Ectodermal cell (in vitro differentiated cells): ENCODE data around the gene NHLRC3. TPM values are rescaled to one million over a fixed set of nuclear protein-coding genes. Genes with fewer than 3 reads are reported as not detected.
"Not testable (repeated sequence)": the region's sequence is repeated elsewhere in the genome, so short reads cannot be mapped to it uniquely, and the experiment has no call there.

Source experiments
- H3K27ac ChIP-seq: 2 replicates; pipeline ENCODE4 v1.7.0; 2013; ENCODE audit warnings: mild to moderate bottlenecking, low read depth, low read length; ENCODE audit not compliant: insufficient read depth, poor library complexity, severe bottlenecking
- H3K27me3 ChIP-seq: 2 replicates; pipeline ENCODE4 v1.7.0; 2013; ENCODE audit warnings: mild to moderate bottlenecking, low read length; ENCODE audit not compliant: insufficient read depth, control insufficient read depth, poor library complexity, severe bottlenecking
- H3K36me3 ChIP-seq: one replicate; pipeline ENCODE4 v1.7.0; 2013; ENCODE audit warnings: low read length; ENCODE audit not compliant: control insufficient read depth, insufficient read depth
- H3K4me1 ChIP-seq: one replicate; pipeline ENCODE4 v1.7.0; 2013; ENCODE audit warnings: low read length; ENCODE audit not compliant: control insufficient read depth, insufficient read depth
- H3K4me3 ChIP-seq: 2 replicates; pipeline ENCODE4 v1.7.0; 2013; ENCODE audit warnings: low read depth, low read length, control low read depth; ENCODE audit not compliant: insufficient read depth
- H3K9me3 ChIP-seq: 2 replicates; pipeline ENCODE4 v1.7.0; 2013; ENCODE audit warnings: mild to moderate bottlenecking, low read length, moderate library complexity; ENCODE audit not compliant: control insufficient read depth
- WGBS, 2 experiments: methylation state at CpG; one replicate each; pipeline ENCODE4 v1.1.7; 2013; ENCODE audit warnings: missing lambda C conversion rate in 2 of 2; 5-methylcytosine and 5-hydroxymethylcytosine counted together
- polyA plus RNA-seq, 4 experiments: library from polyadenylated mRNA; stranded (reverse); fragments of 50-300 nt; gene quantifications; one replicate each; pipeline ENCODE4 v1.2.3, GENCODE V29; 2013

The NHLRC3 gene, protein sequence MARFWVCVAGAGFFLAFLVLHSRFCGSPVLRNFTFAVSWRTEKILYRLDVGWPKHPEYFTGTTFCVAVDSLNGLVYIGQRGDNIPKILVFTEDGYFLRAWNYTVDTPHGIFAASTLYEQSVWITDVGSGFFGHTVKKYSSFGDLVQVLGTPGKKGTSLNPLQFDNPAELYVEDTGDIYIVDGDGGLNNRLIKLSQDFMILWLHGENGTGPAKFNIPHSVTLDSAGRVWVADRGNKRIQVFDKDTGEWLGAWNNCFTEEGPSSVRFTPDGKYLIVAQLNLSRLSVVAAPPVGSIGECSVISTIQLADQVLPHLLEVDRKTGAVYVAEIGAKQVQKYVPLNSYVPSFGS
- 28.6 TPM for polyA plus RNA-seq (2013, experiment 1 of 4)
- polyA plus RNA-seq (2013, experiment 2 of 4) = 30.8 TPM
- polyA plus RNA-seq (2013, experiment 3 of 4) = 20.6 TPM
- polyA plus RNA-seq (2013, experiment 4 of 4) = 23.4 TPM

DNA sequence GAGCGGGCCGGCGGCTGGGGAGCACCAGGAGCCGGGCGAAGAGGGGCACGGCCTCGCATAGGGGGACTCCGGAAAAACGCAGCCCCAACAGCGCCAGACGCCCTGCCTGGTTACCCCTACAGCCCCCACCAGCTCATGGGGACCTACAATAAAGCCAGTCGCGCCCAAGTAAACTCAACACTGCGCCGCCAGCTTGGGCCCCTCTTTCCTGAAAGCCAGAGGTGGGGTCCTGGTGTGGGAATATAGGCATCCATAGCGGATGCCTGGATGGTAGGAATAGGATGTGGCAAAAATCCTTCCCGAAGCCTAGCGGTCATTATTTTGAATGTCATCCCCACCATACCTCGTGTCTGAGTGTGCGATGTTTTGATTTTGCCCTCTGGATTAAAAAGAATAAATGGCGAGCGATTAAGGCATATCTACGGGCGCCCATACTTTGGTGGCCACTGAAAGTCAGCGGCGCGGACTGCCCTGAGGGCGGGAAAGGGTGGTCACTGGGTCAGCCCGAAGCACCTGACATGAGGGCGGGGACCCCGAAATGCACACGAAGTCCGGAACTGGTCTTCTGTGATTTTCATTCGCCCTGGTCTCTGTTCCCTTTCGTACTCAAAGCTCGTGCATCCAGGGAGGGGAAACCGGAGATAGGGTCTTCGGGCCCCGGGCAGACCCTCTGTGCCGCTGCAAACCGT is at the start of gene NHLRC3, which contains the start of gene PROSER1:
Gene NHLRC3, plus strand, starts transcription at position 577 of the 689 bp plus-strand sequence. CDS start 184 bp downstream, outside the sequence.
Gene PROSER1, minus strand, starts transcription at position 210 of the 689 bp plus-strand sequence. CDS start 847 bp downstream, outside the sequence.
- Histone ChIP-seq H3K36me3 (no peaks in the 10 kb centered on the region), H3K4me3 (peak within 1 kb of the TSS; percentile 95), H3K27me3 (no peaks in the 10 kb centered on the region), H3K27ac (peak within 1 kb of the TSS; percentile 93), H3K9me3 (no peaks in the 10 kb centered on the region), H3K4me1 (peaks cover 19% of the 10 kb centered on the region)
- 0% methylated on average over 41 of the region's 41 CpGs for WGBS, 2 experiments

DNA sequence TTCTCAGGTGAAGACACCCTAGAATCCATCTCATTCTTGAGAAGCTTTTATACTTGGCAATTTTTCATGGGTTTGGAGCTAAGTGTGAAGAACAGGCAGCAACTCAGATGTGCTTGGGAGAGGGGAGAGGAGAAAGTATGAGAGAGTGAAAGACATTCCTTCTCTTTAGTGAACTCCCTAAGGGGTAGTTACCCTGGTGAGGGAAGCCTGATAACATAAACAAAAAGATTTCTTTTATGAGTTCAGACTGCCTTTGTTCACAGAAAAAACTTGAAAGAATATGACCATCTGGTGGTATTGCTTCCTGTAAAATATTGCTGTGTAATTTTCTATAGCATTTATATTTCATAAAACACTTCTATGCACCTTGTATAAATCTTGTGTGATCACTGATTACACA is 47.6 kb upstream of the NHLRC3 start, which contains the start of gene STOML3:
Gene STOML3, minus strand, starts transcription at position 139 of the 400 bp plus-strand sequence. Its CDS starts 110 bp downstream, at position 29.
- Histone ChIP-seq H3K9me3 (no peaks in the 10 kb centered on the region), H3K4me3 (no peak within 1 kb of the TSS), H3K4me1 (peaks cover 9% of the 10 kb centered on the region), H3K36me3 (no peaks in the 10 kb centered on the region), H3K27me3 (no peaks in the 10 kb centered on the region), H3K27ac (peak within 1 kb of the TSS; percentile 77)

DNA sequence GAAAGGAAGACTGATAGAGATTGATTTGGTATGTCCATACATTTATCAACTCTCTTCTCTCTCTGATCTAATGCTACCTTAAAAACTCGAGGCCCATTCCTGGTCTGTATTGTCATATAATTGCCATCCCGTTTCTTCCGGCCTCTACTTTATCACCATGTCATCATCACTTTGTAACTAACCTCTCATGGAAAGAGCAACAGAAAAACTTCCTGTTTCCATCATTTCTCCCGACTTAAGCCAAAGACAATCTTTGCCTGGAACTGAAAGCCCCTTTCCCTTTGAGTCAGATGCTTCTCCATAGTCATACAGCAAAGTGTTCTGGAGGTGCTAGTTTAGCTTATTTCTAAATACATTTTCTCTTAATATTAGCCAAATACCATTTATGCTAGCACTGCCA is 44.9 kb upstream of the NHLRC3 start:
- Histone ChIP-seq H3K36me3 (no peaks in the 10 kb centered on the region), H3K9me3 (no peaks in the 10 kb centered on the region)
- WGBS, 2 experiments = 91 to 93% methylated on average over 4 of the region's 4 CpGs

DNA sequence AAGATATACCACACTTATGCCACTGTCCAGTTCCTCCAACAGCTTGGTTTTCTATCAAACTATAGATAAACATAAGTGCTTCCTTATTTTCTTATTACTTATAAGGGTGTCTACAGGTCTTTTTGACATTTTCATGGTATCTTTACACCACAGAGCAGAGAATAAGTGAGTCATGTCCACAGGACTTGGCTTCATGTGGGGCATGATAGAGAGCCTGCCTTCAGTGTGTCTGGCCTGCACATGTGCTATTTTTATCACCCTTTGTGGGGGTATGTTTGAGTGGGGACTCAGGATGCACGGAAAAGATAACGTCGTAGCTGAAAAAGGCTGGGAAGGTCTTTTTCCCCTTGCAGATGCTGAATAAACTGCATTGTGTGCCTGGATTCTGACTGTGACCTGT is 39.5 kb upstream of the NHLRC3 start:
- H3K4me1 ChIP-seq = no peaks in the 10 kb centered on the region
- H3K36me3 ChIP-seq = no peaks in the 10 kb centered on the region
- H3K27me3 ChIP-seq = no peaks in the 10 kb centered on the region
- H3K27ac ChIP-seq = no peak overlapping the region
- WGBS, 2 experiments = 97 to 99% methylated on average over 3 of the region's 3 CpGs
- H3K4me3 ChIP-seq = no peak overlapping the region
- no peaks in the 10 kb centered on the region for H3K9me3 ChIP-seq

More for the DNA sequence above, 44.9 kb upstream of the NHLRC3 start:
- Histone ChIP-seq H3K27me3 (no peaks in the 10 kb centered on the region), H3K27ac (no peak overlapping the region), H3K4me3 (no peak overlapping the region), H3K4me1 (peaks cover 9% of the 10 kb centered on the region)

DNA sequence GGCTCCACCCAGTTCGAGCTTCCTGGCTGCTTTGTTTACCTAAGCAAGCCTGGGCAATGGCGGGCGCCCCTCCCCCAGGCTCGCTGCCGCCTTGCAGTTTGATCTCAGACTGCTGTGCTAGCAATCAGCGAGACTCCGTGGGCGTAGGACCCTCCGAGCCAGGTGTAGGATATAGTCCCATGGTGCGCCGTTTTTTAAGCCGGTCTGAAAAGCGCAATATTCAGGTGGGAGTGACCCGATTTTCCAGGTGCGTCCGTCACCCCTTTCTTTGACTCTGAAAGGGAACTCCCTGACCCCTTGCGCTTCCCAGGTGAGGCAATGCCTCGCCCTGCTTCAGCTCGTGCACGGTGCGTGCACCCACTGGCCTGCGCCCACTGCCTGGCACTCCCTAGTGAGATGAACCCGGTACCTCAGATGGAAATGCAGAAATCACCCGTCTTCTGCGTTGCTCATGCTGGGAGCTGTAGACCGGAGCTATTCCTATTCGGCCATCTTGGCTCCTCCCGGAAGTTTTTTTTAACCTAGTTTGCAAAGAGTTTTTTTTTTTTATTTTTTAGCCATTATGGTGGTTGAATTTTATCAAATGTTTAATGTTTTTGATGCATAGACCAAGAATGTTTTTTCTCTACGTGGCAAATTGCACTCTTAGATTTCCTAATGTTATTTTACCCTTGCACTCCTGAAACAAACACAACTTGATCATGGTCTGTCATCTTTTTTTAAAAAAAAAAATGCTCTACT is 31.7 kb upstream of the NHLRC3 start:
- not testable (repeated sequence) for H3K4me3 ChIP-seq, H3K9me3 ChIP-seq, H3K4me1 ChIP-seq, H3K27me3 ChIP-seq, H3K27ac ChIP-seq
- H3K36me3 ChIP-seq = peaks cover 14% of the 10 kb centered on the region
- WGBS, 2 experiments = 79 to 86% methylated on average over 24 to 28 of the region's 29 CpGs

DNA sequence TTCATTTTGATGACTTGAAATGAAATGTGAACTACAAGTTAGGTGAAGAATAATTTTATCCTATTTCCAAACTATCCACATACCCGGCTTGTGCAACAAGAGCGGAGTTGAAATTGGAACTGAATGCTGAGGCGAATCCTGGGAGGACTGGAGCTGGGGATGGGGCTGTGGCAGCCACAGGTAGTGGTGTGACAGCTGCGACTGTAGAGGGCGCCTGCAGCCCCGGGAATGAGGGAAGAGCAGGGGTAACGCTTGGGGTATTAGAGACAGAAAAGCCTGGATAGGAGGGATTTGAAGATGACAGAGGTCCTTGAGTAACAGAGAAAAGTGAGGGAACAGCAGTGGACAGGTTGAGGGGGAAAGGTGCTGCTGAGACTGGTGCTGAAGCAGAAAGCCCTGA is 25.6 kb upstream of the NHLRC3 start:
- Histone ChIP-seq H3K4me1 (no peaks in the 10 kb centered on the region), H3K36me3 (peaks cover 44% of the 10 kb centered on the region), H3K4me3 (no peak overlapping the region), H3K27me3 (no peaks in the 10 kb centered on the region), H3K27ac (no peak overlapping the region), H3K9me3 (no peaks in the 10 kb centered on the region)
- WGBS, 2 experiments = 75 to 78% methylated on average over 7 of the region's 7 CpGs

DNA sequence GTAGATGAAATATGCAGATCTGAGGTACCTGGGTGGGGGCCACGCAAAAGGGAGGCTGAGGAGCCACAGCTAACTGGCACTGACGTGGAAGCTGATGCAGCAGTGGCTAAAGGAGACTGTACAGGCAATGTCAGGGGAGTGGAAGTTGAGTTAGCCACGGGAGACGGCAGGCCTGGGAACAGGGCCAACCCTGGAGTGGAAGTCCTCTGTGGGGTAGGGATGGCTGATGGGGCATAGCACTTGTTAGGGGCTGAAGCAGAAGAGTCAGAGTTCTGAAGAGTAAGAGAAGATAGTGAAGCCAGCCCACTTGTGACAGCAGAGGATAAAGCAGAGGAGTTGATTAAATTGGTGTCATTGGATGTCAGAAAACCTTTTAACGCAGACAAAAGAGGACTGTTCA is 24.8 kb upstream of the NHLRC3 start:
- 95 to 96% methylated on average over 5 of the region's 5 CpGs for WGBS, 2 experiments
- Histone ChIP-seq H3K4me3 (no peak overlapping the region), H3K27me3 (no peaks in the 10 kb centered on the region), H3K27ac (no peak overlapping the region), H3K4me1 (no peaks in the 10 kb centered on the region), H3K9me3 (no peaks in the 10 kb centered on the region), H3K36me3 (peaks cover 44% of the 10 kb centered on the region)

DNA sequence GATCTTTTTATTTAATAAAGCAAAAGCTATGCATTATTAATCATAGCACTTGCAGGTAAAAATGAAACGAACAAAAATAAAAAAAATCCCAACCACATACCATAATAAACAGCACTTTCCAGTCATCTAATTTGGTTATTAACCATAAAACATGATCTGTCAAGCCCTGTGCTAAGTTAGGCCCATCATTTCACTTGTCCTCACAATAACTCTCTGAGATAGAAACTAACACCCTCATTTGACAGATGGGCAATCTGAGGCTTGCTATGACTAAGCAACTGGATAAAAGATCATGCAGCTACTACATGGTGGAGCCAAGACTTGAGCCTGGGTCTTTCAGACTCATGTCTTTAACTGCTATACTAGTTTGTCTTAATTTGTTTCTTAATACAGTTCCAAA is 22.2 kb upstream of the NHLRC3 start:
- Histone ChIP-seq H3K27me3 (no peaks in the 10 kb centered on the region), H3K4me3 (no peak overlapping the region), H3K36me3 (peaks cover 40% of the 10 kb centered on the region), H3K27ac (no peak overlapping the region), H3K9me3 (no peaks in the 10 kb centered on the region), H3K4me1 (no peaks in the 10 kb centered on the region)
- 72 to 88% methylated on average over 1 of the region's 1 CpG for WGBS, 2 experiments

DNA sequence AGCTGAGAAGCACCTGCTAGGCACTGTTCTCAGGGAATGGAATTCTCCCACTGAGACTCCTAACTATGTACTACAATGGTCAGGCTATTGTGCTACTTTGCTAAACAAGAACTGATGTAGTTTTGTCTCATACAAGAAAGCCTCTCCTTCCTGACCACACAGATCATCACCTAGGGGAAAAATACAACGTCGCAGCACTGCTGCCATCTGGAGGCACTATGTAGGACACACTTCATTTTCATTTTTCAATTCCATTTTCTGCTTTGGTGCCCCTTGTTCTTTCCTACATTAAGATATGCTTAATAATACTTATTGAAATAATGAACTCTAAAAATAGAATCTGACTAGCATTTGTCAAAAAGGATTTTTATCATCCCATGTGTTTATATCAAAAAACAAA is 21.5 kb upstream of the NHLRC3 start:
- Histone ChIP-seq H3K27me3 (no peaks in the 10 kb centered on the region), H3K4me3 (no peak overlapping the region), H3K4me1 (no peaks in the 10 kb centered on the region), H3K27ac (no peak overlapping the region), H3K9me3 (no peaks in the 10 kb centered on the region), H3K36me3 (peaks cover 39% of the 10 kb centered on the region)
- WGBS, 2 experiments = 43% methylated on average over 2 of the region's 2 CpGs
